ENCODE measurements around the gene RPS25. TPM values are rescaled to one million over a fixed set of nuclear protein-coding genes. Genes with fewer than 3 reads are reported as not detected.

Gene RPS25
- polyA plus RNA-seq, 1 donor from 2014 or later: 1,728 TPM

DNA sequence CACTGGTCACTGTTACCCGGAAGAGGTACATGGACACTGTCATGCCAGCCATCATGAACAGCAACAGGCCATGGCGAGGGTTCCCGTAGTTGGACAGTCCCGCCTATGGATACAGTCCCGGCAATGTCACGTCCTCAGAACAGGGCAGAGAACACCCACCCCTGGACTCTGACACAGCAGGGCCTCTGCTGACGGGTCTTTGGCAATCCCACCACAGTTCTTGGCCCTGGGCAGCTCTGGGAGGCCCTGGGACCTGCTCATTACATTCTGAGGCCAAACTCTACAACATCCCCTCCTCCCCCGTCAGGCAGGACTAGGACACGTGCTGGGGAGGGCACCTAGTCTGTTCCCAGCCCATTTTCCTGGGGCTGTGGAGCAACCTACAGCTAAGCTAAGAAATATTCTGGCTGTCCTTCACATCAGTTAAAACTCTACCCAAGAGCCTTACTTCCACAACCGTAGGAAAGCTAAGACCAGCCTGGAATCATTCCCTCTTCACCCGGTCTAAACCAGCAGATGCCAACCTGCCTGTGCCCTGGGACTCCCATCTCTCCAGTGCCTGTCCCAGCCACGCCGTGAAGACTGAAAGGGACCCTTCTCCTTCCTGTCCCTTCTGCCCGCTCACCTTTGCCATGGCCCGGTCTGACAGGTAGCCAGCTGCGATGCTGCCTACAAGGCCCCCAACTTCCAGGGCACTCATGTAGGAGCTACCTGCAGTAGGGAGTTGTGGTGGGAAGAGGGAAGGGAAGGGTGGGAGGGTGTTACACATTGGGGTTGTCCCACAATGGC lies 8.0 kb upstream of the RPS25 start:
- H4K20me1 ChIP-seq (ENCODE audit: insufficient read depth): no peaks in the 10 kb centered on the region
- no peak overlapping the region for H3K27ac ChIP-seq (ENCODE audit: low read length)
- no peaks in the 10 kb centered on the region for H3F3A ChIP-seq (ENCODE audit: insufficient read depth, low read length, poor library complexity, severe bottlenecking)
- H3K9me3 ChIP-seq (ENCODE audit: low read length): no peaks in the 10 kb centered on the region
- no peak overlapping the region for H3K4me2 ChIP-seq (ENCODE audit: low read length)
- no peak overlapping the region for H3K4me3 ChIP-seq (ENCODE audit: low read length)
- H3K36me3 ChIP-seq (ENCODE audit: insufficient read depth, low read length): no peaks in the 10 kb centered on the region
- no peaks in the 10 kb centered on the region for H3K27me3 ChIP-seq (ENCODE audit: insufficient read depth, low read depth, low read length)
- peaks cover 15% of the 10 kb centered on the region for H3K79me2 ChIP-seq (replicated peaks; ENCODE audit: insufficient read depth, low read length)
- no peaks in the 10 kb centered on the region for H3K9me2 ChIP-seq (ENCODE audit: insufficient read depth, low read length)
- no peak for TF ChIP-seq SMC3 (conservative IDR thresholded peaks at IDR 0.05; ENCODE audit: poor library complexity)
- no peak for TF ChIP-seq POLR2AphosphoS5 (IDR thresholded peaks at IDR 0.05)
- no peak overlapping the region for H3K9ac ChIP-seq (ENCODE audit: low read length)
- H2AFZ ChIP-seq (ENCODE audit: low read depth, low read length): no peak overlapping the region

DNA sequence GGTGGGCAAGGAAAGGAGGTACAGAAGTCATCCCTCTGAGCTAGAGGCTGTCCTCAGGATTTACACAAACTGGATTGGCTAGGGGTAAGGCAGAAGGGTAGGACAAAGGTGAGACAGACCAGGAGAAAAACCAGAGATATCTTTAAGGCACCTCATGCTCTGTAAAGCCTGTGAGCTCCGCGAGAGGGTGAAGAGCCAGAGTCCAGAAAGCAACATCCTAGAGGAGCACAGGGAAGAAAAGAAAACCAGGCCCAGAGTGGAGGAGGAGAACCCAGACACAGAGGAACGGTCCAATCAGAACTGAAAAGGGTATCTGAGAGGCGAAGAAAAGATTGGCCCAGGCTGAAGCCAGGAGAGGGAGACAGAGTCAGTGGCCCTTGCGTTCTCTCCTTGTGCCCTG lies 7.4 kb upstream of the RPS25 start:
- no peaks in the 10 kb centered on the region for H3F3A ChIP-seq (ENCODE audit: insufficient read depth, low read length, poor library complexity, severe bottlenecking)
- H3K4me2 ChIP-seq (ENCODE audit: low read length): no peak overlapping the region
- no peak for TF ChIP-seq SMC3 (conservative IDR thresholded peaks at IDR 0.05; ENCODE audit: poor library complexity)
- no peak for TF ChIP-seq POLR2AphosphoS5 (IDR thresholded peaks at IDR 0.05)
- no peak for TF ChIP-seq TAF1 (IDR thresholded peaks at IDR 0.05; ENCODE audit: low read depth)
- no peak overlapping the region for H3K4me3 ChIP-seq (ENCODE audit: low read length)
- no peaks in the 10 kb centered on the region for H4K20me1 ChIP-seq (ENCODE audit: insufficient read depth)
- no peaks in the 10 kb centered on the region for H3K9me3 ChIP-seq (ENCODE audit: low read length)
- no peaks in the 10 kb centered on the region for H3K36me3 ChIP-seq (ENCODE audit: insufficient read depth, low read length)
- H3K27me3 ChIP-seq (ENCODE audit: insufficient read depth, low read depth, low read length): no peaks in the 10 kb centered on the region
- H2AFZ ChIP-seq (ENCODE audit: low read depth, low read length): no peak overlapping the region
- no peak overlapping the region for H3K27ac ChIP-seq (ENCODE audit: low read length)
- peaks cover 19% of the 10 kb centered on the region for H3K79me2 ChIP-seq (replicated peaks; ENCODE audit: insufficient read depth, low read length)
- H3K9me2 ChIP-seq (ENCODE audit: insufficient read depth, low read length): no peaks in the 10 kb centered on the region
- H3K9ac ChIP-seq (ENCODE audit: low read length): no peak overlapping the region

DNA sequence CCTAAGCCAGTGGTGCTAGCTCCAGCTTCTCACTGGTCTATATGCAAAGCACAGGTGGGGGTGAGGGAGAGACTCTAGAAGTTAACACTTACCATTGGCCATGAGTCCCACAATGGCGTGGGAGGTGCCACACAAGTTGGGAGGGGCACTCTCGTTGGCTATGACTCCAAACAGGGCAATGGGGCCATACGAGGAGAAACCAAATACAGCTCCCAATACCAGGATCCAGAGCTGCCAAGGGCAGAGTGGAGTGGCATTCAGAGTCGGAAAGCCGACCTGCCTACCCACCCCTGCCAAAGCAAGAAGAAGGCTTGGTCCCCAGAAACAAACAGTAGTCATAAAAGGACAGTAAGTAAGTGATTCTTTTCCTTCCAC lies 6.9 kb upstream of the RPS25 start:
- Histone ChIP-seq H3K27ac (ENCODE audit: low read length) (no peak overlapping the region), H3K79me2 (replicated peaks; ENCODE audit: insufficient read depth, low read length) (peaks cover 24% of the 10 kb centered on the region), H3K4me3 (ENCODE audit: low read length) (no peak overlapping the region), H2AFZ (ENCODE audit: low read depth, low read length) (no peak overlapping the region), H4K20me1 (ENCODE audit: insufficient read depth) (no peaks in the 10 kb centered on the region), H3K9me3 (ENCODE audit: low read length) (no peaks in the 10 kb centered on the region), H3K9ac (ENCODE audit: low read length) (no peak overlapping the region), H3K27me3 (ENCODE audit: insufficient read depth, low read depth, low read length) (no peaks in the 10 kb centered on the region), H3K36me3 (ENCODE audit: insufficient read depth, low read length) (no peaks in the 10 kb centered on the region), H3F3A (ENCODE audit: insufficient read depth, low read length, poor library complexity, severe bottlenecking) (no peaks in the 10 kb centered on the region), H3K4me2 (ENCODE audit: low read length) (no peak overlapping the region), H3K9me2 (ENCODE audit: insufficient read depth, low read length) (no peaks in the 10 kb centered on the region)
- TF ChIP-seq POLR2AphosphoS5 (IDR thresholded peaks at IDR 0.05): no peak
- TF ChIP-seq EZH2 (IDR thresholded peaks at IDR 0.05; ENCODE audit: borderline replicate concordance, insufficient read depth, low read length, poor library complexity, severe bottlenecking): no peak
- no peak for TF ChIP-seq EP300 (conservative IDR thresholded peaks at IDR 0.05; ENCODE audit: poor library complexity, severe bottlenecking)
- no peak for TF ChIP-seq SMC3 (conservative IDR thresholded peaks at IDR 0.05; ENCODE audit: poor library complexity)

- Histone ChIP-seq H3K4me3 (ENCODE audit: low read length) (no peak overlapping the region), H4K20me1 (ENCODE audit: insufficient read depth) (no peaks in the 10 kb centered on the region), H2AFZ (ENCODE audit: low read depth, low read length) (no peak overlapping the region), H3K79me2 (replicated peaks; ENCODE audit: insufficient read depth, low read length) (peaks cover 26% of the 10 kb centered on the region), H3F3A (ENCODE audit: insufficient read depth, low read length, poor library complexity, severe bottlenecking) (no peaks in the 10 kb centered on the region), H3K27ac (ENCODE audit: low read length) (no peak overlapping the region), H3K36me3 (ENCODE audit: insufficient read depth, low read length) (no peaks in the 10 kb centered on the region), H3K27me3 (ENCODE audit: insufficient read depth, low read depth, low read length) (no peaks in the 10 kb centered on the region), H3K9me3 (ENCODE audit: low read length) (no peaks in the 10 kb centered on the region), H3K9me2 (ENCODE audit: insufficient read depth, low read length) (no peaks in the 10 kb centered on the region), H3K9ac (ENCODE audit: low read length) (no peak overlapping the region), H3K4me2 (ENCODE audit: low read length) (no peak overlapping the region)
- no peak for TF ChIP-seq MXI1 (conservative IDR thresholded peaks at IDR 0.05; ENCODE audit: poor library complexity, severe bottlenecking)
- TF ChIP-seq EZH2 (IDR thresholded peaks at IDR 0.05; ENCODE audit: borderline replicate concordance, insufficient read depth, low read length, poor library complexity, severe bottlenecking): no peak
- TF ChIP-seq EP300 (conservative IDR thresholded peaks at IDR 0.05; ENCODE audit: poor library complexity, severe bottlenecking): no peak
- TF ChIP-seq CTCF (IDR thresholded peaks at IDR 0.05; ENCODE audit: poor library complexity, severe bottlenecking): no peak
- no peak for TF ChIP-seq POLR2AphosphoS5 (IDR thresholded peaks at IDR 0.05)
- no peak for TF ChIP-seq TAF1 (IDR thresholded peaks at IDR 0.05; ENCODE audit: low read depth)
- TF ChIP-seq, protein P1, sequence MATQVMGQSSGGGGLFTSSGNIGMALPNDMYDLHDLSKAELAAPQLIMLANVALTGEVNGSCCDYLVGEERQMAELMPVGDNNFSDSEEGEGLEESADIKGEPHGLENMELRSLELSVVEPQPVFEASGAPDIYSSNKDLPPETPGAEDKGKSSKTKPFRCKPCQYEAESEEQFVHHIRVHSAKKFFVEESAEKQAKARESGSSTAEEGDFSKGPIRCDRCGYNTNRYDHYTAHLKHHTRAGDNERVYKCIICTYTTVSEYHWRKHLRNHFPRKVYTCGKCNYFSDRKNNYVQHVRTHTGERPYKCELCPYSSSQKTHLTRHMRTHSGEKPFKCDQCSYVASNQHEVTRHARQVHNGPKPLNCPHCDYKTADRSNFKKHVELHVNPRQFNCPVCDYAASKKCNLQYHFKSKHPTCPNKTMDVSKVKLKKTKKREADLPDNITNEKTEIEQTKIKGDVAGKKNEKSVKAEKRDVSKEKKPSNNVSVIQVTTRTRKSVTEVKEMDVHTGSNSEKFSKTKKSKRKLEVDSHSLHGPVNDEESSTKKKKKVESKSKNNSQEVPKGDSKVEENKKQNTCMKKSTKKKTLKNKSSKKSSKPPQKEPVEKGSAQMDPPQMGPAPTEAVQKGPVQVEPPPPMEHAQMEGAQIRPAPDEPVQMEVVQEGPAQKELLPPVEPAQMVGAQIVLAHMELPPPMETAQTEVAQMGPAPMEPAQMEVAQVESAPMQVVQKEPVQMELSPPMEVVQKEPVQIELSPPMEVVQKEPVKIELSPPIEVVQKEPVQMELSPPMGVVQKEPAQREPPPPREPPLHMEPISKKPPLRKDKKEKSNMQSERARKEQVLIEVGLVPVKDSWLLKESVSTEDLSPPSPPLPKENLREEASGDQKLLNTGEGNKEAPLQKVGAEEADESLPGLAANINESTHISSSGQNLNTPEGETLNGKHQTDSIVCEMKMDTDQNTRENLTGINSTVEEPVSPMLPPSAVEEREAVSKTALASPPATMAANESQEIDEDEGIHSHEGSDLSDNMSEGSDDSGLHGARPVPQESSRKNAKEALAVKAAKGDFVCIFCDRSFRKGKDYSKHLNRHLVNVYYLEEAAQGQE (IDR thresholded peaks at IDR 0.05; ENCODE audit: borderline replicate concordance): no peak
- no peak for TF ChIP-seq SMC3 (conservative IDR thresholded peaks at IDR 0.05; ENCODE audit: poor library complexity)
- TF ChIP-seq RAD21 (conservative IDR thresholded peaks at IDR 0.05): no peak
Observed at GRCh38 chr11:119024430-119025098, 6.4 kb upstream of the RPS25 start.

All from neural cell (in vitro differentiated cells).